ELR (cell line): ENCODE measurements around the gene BOK.
"Not testable (repeated sequence)": the region's sequence is repeated elsewhere in the genome, so short reads cannot be mapped to it uniquely, and the experiment has no call there.

Source experiments
- DNase-seq: peaks from one replicate; pipeline ENCODE4 v3.0.0-alpha.2; 2015; ENCODE audit warnings: low read depth

The BOK gene

GRCh38 chr2:241555711-241556110 is 2.8 kb upstream of the BOK start:
- no peak for DNase-seq

DNA sequence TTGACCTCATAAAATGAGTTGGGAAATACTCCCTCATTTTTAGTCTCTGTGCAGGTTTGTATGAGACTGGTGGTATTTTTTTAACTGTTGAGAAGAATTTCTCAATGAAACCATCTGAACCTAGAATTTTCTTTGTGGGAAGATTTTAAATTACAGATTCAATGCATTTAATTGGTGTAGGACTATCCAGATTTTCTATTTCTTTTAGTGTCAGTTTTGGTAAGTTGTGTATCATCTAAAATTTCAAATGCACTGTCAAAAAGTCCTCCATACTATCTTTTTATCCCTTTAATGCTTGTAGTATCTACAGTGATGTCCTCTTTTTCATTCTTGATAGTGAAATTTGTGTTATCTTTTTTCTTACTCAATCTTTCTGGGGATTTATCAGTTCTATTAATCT is 1.8 kb upstream of the BOK start:
- DNase-seq, result no peak

GRCh38 chr2:241559323-241560161 is 997 bp downstream of the BOK start:
- peak; percentile 73 for DNase-seq

DNA sequence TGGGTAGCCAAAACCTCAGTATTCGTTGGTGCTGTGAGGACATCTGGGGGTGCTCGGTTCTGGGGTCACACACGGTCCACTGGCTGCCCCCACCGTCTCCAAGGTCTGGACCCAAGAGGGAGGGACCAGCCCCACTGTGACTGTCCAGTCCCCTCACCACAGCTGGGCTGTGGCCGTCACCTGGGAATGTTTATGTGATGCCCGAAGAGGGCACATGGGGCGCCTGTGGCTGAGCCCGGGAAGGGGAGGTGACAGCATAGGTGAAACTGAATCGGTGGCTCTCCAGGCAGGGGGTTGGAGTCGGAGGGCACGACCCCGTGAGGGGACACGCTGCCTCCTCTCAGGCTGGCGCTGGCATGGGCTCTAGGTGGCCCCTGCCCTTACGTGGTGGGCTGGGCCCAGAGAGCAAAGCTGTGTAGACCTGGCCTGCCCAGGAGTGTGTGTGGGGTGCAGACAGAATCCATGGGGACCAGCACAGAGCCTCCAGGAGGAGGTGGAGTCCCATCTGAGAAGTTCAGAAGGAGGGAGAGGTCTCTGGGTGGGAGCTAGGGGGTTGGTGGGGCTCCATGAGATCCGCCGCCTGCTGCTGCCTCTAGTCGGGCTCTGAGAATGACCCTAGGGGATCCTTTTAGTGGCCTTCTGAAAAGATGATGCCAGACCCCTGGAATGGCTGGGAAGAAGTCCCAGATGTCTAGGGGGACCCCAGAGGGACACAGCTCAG is 1.8 kb downstream of the BOK start:
- DNase-seq, result no peak

- DNase-seq, result no peak
Measured at GRCh38 chr2:241560883-241561474, 2.4 kb downstream of the BOK start.

- DNase-seq, result peak; percentile 64
Measured at GRCh38 chr2:241561832-241562231, 3.3 kb downstream of the BOK start.

GRCh38 chr2:241562269-241562891 is 3.8 kb downstream of the BOK start:
- DNase-seq, result no peak

DNA sequence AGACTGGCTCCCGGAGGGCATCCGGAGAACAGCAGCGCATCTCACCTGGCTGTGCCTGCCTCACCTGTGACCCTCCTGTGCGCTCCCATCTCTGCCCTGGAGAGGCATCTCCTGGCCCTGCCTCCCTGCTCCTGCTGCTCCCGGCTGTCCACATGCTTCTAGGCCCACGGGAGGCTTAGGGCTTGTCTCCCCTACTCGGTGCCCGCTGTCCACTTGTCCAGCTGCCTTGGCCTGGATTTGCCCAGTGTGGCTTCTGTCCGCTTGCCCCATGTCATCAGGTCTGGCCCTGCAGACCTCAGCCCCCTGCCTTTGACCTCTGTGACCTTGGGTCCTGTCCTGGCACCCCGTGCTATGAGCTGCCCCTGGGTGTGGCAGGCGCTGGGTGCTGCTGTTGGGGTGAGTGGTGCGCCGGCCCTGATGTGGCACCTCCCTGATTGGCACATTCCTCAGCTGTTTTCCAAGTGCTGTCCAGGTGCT is 4.5 kb downstream of the BOK start:
- no peak for DNase-seq

- no peak for DNase-seq
Measured at GRCh38 chr2:241563571-241563980, 5.0 kb downstream of the BOK start.

DNA sequence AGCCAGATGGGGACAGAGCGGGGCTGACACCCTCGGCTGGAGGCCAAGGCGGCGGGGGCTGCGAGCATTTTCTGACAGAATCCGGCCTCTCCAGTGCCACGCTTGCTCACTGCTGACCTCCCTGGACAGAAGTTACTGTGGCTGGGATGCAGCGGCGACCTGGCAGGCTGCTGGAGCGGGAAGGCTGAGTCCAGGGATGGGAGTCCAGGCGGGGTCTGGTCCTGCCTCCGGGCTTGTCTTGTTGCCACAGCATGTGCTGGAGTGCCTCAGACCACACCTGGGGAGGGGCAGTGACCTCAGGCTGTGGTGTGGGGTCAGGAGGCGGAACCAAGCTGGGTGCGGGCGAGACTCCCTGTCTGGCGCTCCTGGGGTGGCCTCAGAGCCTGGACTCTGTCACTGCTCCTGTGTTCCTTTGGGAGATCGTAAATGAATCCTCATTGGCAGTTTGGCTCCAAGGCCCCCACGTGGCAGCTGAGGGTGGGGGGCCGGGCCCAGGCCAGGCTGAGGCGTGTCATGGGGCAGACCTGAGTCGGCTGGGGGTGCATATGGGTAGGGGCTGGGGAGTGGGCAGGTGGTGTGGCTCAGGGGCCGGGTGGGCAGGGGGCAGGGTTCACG is 5.5 kb downstream of the BOK start:
- DNase-seq, result no peak

- DNase-seq, result no peak
Measured at GRCh38 chr2:241564596-241565410, 6.3 kb downstream of the BOK start.

DNA sequence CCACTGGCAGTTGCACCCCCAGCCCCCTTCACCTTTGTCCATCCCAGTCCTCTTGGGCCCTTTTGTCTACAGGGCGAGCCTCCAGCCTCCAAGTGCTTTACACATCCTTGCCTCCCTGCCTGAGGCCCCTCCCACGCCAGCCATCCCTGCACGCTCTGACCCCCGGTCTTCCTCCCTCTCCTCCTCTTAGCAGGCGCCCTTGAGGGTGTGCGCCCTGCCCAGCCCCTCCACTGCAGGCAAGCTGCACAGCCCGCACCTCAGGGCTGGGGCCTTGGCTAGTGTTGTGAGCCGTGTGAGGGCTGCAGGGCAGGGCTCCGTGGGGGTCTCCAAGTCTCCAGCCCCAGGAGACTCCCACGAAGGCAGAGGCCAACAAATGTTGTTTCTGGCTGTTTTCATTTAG is 6.9 kb downstream of the BOK start:
- no peak for DNase-seq

GRCh38 chr2:241566021-241566420 is 7.5 kb downstream of the BOK start:
- DNase-seq, result not testable (repeated sequence)

- DNase-seq, result no peak
Measured at GRCh38 chr2:241566468-241566867, 7.9 kb downstream of the BOK start.

DNA sequence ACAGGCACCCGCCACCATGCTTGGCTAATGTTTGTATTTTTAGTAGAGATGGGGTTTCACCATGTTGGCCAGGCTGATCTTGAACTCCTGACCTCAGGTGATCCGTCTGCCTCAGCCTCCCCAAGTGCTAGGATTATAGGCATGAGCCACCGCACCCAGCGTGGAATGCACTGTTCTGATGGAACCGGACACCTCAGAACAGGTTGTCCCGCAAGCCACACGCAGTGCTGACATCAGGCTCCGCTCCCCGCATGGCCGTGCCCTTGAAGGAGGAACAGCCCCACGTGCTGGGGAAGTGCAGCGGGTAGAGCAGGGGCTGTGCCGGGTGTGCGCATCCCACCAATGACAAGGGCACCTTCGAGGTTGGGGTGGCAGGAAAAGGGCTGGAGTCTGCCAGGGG is 8.7 kb downstream of the BOK start:
- not testable (repeated sequence) for DNase-seq

DNA sequence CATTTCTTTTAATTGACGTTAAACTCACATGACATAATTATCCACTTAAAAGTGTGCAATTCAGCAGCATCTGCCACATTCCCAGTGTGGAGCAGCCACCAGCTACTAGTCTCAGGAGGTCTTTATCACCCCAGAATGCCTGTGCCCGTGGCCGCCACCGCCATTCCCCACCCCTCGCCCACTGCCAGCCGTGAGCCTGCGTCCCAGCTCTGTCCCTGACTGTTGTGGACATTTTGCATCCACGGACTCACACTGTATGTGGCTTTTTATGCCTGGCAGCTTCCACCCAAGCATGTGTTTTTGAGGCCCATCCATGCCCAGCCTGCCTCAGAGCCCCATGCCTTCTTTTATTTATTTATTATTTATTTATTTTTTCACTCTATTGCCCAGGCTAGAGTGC is 9.2 kb downstream of the BOK start:
- DNase-seq, result no peak

DNA sequence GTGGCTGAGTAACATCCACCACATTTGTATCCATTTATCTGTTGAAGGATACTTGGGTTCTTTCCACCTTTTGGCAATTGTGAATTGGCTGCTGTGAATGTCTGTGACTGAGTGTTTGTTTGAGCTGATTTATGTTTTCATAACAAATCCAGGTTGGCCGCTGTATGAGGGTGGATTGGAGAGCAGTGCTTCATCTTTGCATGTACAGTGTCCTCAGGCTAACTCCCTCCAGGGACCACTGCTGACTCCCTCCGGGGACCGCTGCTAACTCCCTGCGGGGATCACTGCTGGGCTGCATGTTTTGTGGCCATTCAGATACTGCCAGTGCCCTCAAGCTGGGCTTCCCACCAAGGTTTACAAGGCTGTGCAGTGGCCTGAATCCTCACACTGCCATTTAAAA is 10.2 kb downstream of the BOK start:
- DNase-seq, result no peak

- DNase-seq, result no peak
Measured at GRCh38 chr2:241569831-241570281, 11.3 kb downstream of the BOK start.

- DNase-seq, result no peak
Measured at GRCh38 chr2:241570961-241571581, 12.5 kb downstream of the BOK start.

GRCh38 chr2:241571821-241572620 is 13.5 kb downstream of the BOK start:
- no peak for DNase-seq
